Keratinocyte (primary cell): ENCODE data around the gene PLPPR1. TPM values are rescaled to one million over a fixed set of nuclear protein-coding genes. Genes with fewer than 3 reads are reported as not detected.

Experiments used
- DNase-seq: peaks from one replicate; pipeline ENCODE4 v3.0.0-alpha.2; 2011; ENCODE audit warnings: low read depth, missing footprints, low spot score
- FAIRE-seq: peaks from 2 replicates; lab custom pipeline; 2011; peaks lifted over from hg19 to GRCh38; lab: Jason Lieb, UNC
- H2AFZ ChIP-seq: 2 replicates; pipeline ENCODE4 v1.6.0; 2012; ENCODE audit warnings: low read length, control low read depth, inconsistent platforms; ENCODE audit not compliant: control insufficient read depth
- H3K27ac ChIP-seq: 2 replicates; pipeline ENCODE4 v1.5.1; 2011; ENCODE audit warnings: low read length; ENCODE audit not compliant: control insufficient read depth, insufficient read depth
- H3K27me3 ChIP-seq: 3 replicates; pipeline ENCODE4 v1.6.0; 2011; ENCODE audit warnings: low read length; ENCODE audit not compliant: control insufficient read depth, insufficient read depth; ENCODE audit errors: extremely low read depth
- H3K36me3 ChIP-seq, 2 experiments: 2 replicates in 1 of 2; 3 replicates in 1 of 2; pipeline ENCODE4 v1.5.1; 2011; ENCODE audit warnings: low read length in 2 of 2, mild to moderate bottlenecking in 1 of 2; ENCODE audit not compliant: control insufficient read depth in 2 of 2, insufficient read depth in 2 of 2; ENCODE audit errors: extremely low read depth in 1 of 2
- H3K4me1 ChIP-seq: 3 replicates; pipeline ENCODE4 v1.5.1; 2011; ENCODE audit warnings: low read length; ENCODE audit not compliant: control insufficient read depth, insufficient read depth; ENCODE audit errors: extremely low read depth
- H3K4me2 ChIP-seq: 3 replicates; pipeline ENCODE4 v1.6.0; 2011; ENCODE audit warnings: low read depth, low read length; ENCODE audit not compliant: control insufficient read depth, insufficient read depth; ENCODE audit errors: extremely low read depth
- H3K4me3 ChIP-seq, 3 experiments: fragments of 200-600 bp in 1 of 3; sonication (generic) in 1 of 3; 2 replicates in 2 of 3; 3 replicates in 1 of 3; pipeline ENCODE4 v1.5.1; 2011 to 2016; ENCODE audit warnings: low read length in 3 of 3, mild to moderate bottlenecking in 3 of 3, control low read depth in 2 of 3, inconsistent platforms in 1 of 3, low read depth in 1 of 3, mixed read lengths in 1 of 3, mixed run types in 1 of 3, moderate library complexity in 1 of 3; ENCODE audit not compliant: control insufficient read depth in 2 of 3, insufficient read depth in 2 of 3; ENCODE audit errors: extremely low read depth in 1 of 3
- H3K79me2 ChIP-seq: 2 replicates; pipeline ENCODE4 v1.6.0; 2012; ENCODE audit warnings: low read length; ENCODE audit not compliant: control insufficient read depth, insufficient read depth
- H3K9ac ChIP-seq: 3 replicates; pipeline ENCODE4 v1.6.0; 2011; ENCODE audit warnings: low read length; ENCODE audit not compliant: control insufficient read depth, insufficient read depth; ENCODE audit errors: extremely low read depth
- H3K9me1 ChIP-seq: 3 replicates; pipeline ENCODE4 v1.6.0; 2011; ENCODE audit warnings: low read length; ENCODE audit not compliant: control insufficient read depth, insufficient read depth; ENCODE audit errors: extremely low read depth
- H3K9me3 ChIP-seq: 2 replicates; pipeline ENCODE4 v1.5.1; 2012; ENCODE audit warnings: low read depth, low read length; ENCODE audit not compliant: control insufficient read depth
- H4K20me1 ChIP-seq: 3 replicates; pipeline ENCODE4 v1.6.0; 2011; ENCODE audit warnings: low read length; ENCODE audit not compliant: control insufficient read depth, insufficient read depth; ENCODE audit errors: extremely low read depth
- CTCF ChIP-seq, 3 experiments: IDR thresholded peaks in 1 of 3; conservative IDR thresholded peaks in 1 of 3; optimal IDR thresholded peaks in 1 of 3; 2 replicates in 2 of 3; 3 replicates in 1 of 3; pipeline versions ENCODE3 to v1.5.1; 2011; ENCODE audit warnings: low read length in 3 of 3, mild to moderate bottlenecking in 3 of 3, moderate library complexity in 2 of 3, control low read depth in 1 of 3, inconsistent platforms in 1 of 3; ENCODE audit not compliant: insufficient read depth in 2 of 3; ENCODE audit errors: extremely low read depth in 1 of 3
- EZH2 ChIP-seq: IDR thresholded peaks from one replicate; pipeline ENCODE4 v1.6.1; 2012; ENCODE audit warnings: inconsistent platforms, mild to moderate bottlenecking, low read length, moderate library complexity
- dilution Hi-C: fragments of 300-500 bp; cut with MboI; formaldehyde crosslinking; loops from one replicate; pipeline ENCODE4 v1.7.0; 2020; ENCODE audit warnings: low sequenced_read_pairs; ENCODE audit not compliant: extremely low pct_ligation_motif_present
- polyA plus RNA-seq, 5 experiments: library from polyadenylated mRNA; depleted of rRNA in 3 of 5; stranded (reverse) in 3 of 5; stranded (forward) in 1 of 5; unstranded in 1 of 5; fragments of >200 nt; gene quantifications; 1 replicate in 1 of 5; 2 replicates in 3 of 5; 3 replicates in 1 of 5; pipeline versions ENCODE4 v1.2.1 to v1.2.3, GENCODE V29; 2011 to 2012; ENCODE audit warnings: missing spikeins in 2 of 5, low read depth in 1 of 5, low replicate concordance in 1 of 5

PLPPR1 gene
- polyA plus RNA-seq, 1 donor (not counting 4 experiments of a cell fraction or from before 2014, with no cell fraction given) = not detected

DNA sequence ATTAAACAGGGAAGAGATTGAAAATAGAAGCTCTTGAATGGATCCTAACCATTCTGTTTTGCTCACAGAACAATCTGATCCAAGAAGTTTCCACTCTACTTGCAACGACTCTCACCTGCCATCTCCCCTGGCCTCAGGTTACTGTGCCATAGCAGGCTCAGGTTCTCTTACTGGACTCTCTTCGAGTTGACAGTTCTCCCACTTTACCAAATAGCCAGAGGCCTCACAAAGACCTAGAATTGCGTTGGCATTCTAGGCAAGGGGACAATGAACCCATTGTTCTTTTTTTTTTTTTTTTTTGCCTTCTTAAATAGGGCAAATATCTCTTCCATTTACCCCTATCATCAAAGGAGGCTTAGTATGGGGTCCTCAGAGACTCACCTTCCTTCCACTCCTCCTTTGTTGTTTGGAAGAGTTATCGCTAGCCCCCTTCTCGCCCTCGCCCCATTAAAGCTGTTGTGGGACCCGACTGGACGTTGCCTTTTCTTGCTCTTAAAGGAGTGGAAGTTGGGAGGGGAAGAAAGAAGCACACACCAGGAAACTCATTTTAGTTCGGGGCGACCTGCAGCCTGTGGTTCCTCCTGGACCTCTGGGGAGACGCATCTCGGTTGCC, 688 bp upstream of the PLPPR1 start:
- Histone ChIP-seq H4K20me1 (no peaks in the 10 kb centered on the region), H3K4me1 (peaks cover 3% of the 10 kb centered on the region), H3K36me3 (no peaks in the 10 kb centered on the region), H3K27ac (no peak overlapping the region), H3K9me3 (no peaks in the 10 kb centered on the region), H3K9ac (no peak overlapping the region), H3K9me1 (no peaks in the 10 kb centered on the region), H2AFZ (peak overlapping the region; percentile 83), H3K4me3 (peak overlapping the region; percentile 31 to 70 (median 50)), H3K4me2 (peak overlapping the region; percentile 78), H3K79me2 (no peaks in the 10 kb centered on the region), H3K27me3 (peaks cover 38% of the 10 kb centered on the region)
- FAIRE-seq (no peak), DNase-seq (no peak)
- dilution Hi-C loops = no loop called here
- TF ChIP-seq CTCF (optimal IDR thresholded peaks at IDR 0.05 in 1 of 3, IDR thresholded peaks at IDR 0.05 in 1 of 3, conservative IDR thresholded peaks at IDR 0.05 in 1 of 3; ENCODE audit: extremely low read depth in 1 of 3, insufficient read depth in 2 of 3, low read length in 3 of 3) (no peak), EZH2 (no peak)

DNA sequence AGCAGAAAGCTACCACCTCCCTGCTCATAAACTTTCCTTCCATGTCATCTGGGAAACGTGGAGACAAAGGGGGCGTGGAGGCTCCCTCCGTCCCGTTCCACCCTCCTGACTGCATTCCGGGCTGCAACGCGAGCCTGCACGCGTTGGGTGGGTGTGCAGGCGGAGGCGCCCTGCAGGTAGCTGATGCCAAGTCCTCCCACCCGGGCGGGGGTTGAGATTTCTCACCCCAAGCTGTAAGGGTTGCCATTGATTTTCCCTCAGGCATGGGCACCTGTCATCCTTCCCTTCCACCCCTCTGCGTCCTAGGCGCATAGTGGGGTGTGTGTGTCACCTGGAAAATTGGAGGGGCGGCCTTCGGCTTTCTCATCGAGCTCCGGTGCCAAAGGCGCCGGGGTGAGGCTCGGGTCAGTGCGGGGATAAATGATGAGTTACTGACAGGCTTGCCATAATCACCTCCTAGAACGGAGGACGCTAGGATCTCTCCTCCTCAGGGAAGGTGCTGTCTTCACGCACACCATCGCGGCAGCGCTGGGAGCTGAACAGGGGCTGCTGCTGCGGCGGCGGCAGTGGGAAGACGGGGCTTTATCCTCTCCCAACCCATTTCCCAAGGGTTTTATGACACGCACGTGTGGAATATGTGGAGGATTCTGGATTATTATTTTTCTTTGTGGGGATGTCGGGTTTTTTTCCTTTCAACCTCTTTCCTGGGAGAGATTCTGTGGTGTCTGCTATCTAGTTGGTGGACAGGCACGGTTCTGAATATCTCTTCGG, 973 bp downstream of the PLPPR1 start:
- Histone ChIP-seq H3K36me3 (no peaks in the 10 kb centered on the region), H3K9me3 (no peaks in the 10 kb centered on the region), H3K9me1 (no peaks in the 10 kb centered on the region), H3K27me3 (peaks cover 38% of the 10 kb centered on the region), H2AFZ (no peak overlapping the region), H3K4me2 (peak overlapping the region; percentile 78), H3K79me2 (no peaks in the 10 kb centered on the region), H4K20me1 (no peaks in the 10 kb centered on the region), H3K4me1 (peaks cover 3% of the 10 kb centered on the region), H3K9ac (no peak overlapping the region), H3K4me3 (peak overlapping the region; percentile 50 to 70 (median 57)), H3K27ac (no peak overlapping the region)
- FAIRE-seq (no peak), DNase-seq (no peak)
- dilution Hi-C loops = no loop called here
- TF ChIP-seq CTCF (optimal IDR thresholded peaks at IDR 0.05 in 1 of 3, IDR thresholded peaks at IDR 0.05 in 1 of 3, conservative IDR thresholded peaks at IDR 0.05 in 1 of 3; ENCODE audit: extremely low read depth in 1 of 3, insufficient read depth in 2 of 3, low read length in 3 of 3) (no peak), EZH2 (peak; percentile 81)
